ENCODE results near the gene NBPF4.
"Not testable (repeated sequence)": the region's sequence is repeated elsewhere in the genome, so short reads cannot be mapped to it uniquely, and the experiment has no call there.

NBPF4 gene

DNA sequence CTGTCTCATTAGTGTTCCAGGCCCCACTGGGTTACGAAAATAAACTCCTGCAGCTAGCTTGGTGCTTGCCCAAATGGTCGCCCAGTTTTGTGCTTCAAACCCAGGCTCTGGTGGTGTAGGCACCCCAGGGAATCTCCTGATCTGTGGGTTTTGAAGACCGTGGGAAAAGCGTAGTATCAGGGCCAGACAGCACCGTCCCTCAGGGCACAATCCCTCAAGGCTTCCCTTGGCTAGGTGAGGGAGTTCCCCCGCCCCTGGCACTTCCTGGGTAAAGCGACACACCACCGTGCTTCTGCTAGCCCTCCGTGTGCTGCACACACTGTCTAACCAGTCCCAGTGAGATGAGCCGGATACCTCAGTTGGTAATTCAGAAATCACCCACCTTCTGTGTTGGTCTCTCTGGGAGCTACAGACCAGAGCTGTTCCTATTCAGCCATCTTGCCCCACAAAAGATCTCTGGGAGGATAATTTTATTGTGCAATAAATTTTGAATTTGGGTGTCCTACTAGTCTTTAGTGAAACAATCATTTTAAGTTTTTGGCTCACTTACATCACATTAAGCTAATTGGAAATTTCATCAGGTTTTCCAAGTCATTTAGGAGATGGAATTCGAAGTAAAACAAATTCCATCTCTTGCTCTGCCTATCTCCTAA is 34.3 kb downstream of the NBPF4 start:
- DNase-seq, result no peak

DNA sequence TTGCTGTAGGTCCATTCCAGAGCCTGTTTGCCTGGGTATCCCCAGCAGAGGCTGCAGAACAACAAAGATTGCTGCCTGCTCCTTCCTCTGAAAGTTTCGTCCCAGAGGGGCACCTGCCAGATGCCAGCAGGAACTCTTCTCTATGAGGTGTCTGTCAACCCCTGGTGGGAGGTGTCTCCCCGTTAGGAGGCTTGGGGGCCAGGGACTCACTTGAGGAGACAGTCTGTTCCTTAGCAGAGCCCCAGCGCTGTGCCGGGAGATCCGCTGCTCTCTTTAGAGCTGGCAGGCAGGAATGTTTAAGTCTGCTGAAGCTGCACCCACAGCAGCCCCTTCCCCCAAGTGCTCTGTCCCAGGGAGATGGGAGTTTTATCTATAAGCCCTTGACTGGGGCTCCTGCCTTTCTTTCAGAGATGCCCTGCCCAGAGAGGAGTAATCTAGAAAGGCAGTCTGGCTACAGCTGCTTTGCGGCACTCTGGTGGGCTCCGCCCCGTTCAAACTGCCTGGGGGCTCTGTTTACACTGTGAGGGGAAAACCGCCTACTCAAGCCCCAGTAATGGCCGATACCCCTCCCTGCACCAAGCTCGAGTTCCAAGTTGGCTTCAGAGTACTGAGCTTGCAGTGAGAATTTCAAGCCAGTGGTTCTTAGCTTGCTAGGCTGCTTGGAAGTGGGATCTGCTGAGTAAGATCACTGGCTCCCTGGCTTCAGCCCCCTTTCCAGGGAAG is 35.0 kb downstream of the NBPF4 start:
- no peak for DNase-seq

DNA sequence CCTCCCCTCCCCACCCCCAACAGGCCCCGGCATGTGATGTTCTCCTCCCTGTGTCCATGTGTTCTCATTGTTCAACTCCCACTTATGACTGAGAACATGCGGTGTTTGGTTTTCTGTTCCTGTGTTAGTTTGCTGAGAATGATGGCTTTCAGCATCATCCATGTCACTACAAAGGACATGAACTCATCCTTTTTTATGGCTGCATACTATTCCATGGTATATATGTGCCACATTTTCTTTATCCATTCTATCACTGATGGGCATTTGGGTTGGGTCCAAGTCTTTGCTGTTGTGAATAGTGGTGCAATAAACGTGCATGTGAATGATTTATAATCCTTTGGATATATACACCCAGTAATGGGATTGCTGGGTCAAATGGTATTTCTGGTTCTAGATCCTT is 40.3 kb downstream of the NBPF4 start:
- not testable (repeated sequence) for DNase-seq

DNA sequence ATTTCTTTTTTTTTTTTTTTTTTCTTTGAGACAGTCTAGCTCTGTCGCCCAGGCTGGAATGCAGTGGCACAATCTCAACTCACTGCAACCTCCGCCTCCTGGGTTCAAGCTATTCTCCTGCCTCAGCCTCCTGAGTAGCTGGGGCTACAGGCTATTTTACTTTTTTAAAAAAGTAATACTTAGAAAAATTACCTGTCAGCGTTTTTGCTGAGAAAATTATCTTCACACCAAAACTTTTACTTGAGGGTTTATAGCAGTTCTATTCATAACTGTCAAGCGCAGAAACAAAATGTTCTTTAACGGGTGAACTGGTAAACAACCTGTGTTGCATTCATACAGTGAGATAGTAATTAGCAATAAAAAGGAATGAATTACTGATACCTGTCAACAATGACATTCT is 42.2 kb downstream of the NBPF4 start:
- DNase-seq, result no peak

DNA sequence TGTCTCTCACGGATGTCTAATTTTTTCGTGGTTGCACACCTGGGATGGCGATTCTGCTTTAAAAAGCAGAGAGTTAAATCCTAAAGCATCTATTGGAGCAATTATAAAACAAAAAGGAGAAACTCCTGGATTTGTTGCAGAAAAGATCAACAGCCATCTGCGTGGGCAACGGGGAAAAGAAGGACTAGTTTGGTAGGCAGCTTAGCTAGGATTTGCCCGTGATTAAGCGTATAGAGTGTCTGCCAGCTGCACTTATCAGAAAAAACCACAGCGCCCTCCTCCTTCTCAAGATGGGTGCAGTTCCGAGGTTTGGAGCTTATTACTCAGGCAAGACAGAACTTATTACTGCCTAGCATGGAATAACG is 43.2 kb downstream of the NBPF4 start:
- DNase-seq, result peak; percentile 39 to 52

DNA sequence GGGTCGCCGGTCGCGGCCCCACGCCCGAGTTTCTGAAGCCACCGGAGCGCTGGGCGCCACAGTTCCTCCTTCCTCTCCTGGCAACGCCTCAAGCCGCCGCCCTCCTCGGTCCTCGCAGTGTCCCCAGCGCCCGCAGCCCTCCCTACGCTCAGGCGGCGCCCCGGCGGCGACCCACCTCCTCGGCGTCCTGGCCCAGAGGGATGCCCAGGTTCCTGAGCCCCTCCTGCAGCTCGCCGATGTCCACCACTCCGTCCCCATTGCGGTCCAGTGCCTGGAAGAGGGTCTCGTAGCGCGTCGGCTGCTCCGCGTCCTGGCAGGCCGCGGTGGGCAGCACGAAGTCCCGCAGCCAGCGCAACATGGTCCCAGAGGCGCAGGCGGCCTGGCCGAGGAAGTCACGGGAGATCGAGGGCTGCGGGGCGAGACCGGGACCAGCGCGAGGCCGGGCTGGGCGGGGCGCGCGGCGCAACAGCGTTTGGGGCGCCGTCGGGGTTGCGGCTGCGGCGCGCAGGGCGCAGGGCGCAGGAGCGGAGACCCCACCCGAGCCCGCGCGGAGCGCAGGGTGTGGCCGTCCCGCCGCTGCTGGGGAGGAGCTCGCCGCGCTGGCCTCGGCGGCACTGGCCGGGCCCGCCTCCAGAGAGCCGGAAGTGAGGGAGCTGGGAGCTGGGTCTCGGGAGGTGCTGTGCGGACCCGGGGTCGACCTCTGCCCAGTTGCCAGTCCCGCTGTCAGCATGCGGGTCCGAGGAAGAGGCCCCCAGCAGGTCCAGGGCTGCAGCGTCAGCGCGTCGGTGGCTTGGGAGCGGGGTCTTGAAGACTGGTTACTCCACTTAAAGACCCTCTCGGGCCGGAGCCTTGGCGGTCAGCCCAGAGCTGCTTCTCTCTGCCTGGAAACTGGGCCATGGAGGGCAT is 43.8 kb downstream of the NBPF4 start, which contains the start of gene SLC25A24:
TSS of gene SLC25A24 (minus strand) at position 563 of the 906 bp plus-strand sequence. CDS start at position 358, 205 bp downstream.
- peak; percentile 76 to 77 for DNase-seq

DNA sequence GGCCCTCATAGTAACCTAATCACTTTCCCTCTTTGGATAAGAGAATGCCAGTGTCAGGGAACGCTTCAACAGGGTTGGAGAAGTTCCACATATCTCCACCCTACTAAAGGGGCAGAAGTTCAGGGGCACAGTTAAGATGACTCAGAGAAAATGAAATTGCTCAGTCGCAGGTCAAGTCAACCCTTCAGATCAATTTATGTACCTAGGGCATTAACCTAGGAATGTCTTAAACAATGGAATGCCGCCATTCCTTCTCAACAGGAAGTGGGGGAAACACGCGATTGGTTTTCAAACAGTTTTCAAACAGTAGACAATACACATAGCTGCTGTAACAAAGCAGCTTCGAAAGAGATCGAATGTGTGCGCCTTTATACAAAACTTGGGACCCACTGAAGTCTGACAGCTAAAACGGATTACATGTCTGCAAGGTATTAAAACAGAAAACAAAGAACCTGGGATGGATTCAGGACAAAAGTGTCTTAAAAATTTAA is 44.6 kb downstream of the NBPF4 start:
- no peak for DNase-seq

DNA sequence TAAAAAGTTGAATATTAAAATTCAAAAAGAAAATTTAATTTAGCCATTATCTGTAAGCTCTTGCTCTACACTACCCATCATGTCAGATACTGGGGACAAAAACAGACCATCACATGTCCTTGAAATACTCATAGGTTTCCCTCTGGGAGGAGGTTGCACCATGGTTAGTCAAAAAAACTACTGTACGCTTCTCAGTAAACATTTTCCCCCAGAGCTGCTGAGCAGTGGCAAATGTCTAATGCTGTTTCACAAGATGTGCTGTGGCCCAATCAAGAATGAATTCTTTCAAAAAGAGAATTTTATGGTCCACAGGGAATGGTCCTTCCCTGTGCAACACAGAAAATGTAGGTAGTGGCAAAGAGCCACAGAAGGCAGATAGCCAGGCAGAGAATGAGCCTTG is 49.8 kb downstream of the NBPF4 start:
- no peak for DNase-seq

DNA sequence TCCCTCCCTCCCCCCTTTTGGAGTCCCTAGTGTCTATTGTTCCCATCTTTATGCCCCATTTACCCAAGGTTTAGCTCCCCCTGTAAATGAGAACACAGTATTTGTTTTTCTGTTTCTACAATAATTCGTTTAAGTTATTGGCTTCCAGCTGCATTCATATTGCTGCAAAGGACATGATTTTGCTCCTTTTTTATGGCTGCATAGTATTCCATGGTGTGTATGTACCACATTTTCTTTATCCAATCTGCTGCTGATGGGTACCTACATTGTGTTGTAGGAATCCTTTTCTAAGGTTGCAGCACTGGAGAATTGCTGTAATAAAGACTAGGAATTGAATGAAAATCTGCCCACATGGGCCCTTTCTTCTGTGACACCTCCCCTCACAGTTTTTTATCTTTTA is 50.5 kb downstream of the NBPF4 start:
- DNase-seq, result no peak

DNA sequence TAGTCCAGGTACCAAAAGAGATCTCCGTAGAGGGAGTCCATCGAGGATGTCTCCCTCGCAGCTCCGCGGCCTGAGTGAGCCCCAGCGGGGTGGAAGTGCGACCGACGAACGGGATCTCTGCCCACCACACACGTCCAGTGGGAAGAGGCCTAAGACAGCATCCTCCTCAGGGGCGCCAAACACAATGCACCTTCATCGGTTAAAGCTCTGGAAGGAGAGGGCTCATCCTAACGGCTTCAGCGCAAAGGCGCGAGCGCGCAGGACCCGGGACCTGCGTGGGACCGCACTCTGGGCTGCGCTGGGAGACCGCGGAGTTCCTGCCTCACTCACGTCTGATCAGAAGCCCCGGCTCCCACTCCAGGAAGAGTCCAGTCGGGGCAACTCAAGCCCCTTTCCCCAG is 51.3 kb downstream of the NBPF4 start:
- no peak for DNase-seq

DNA sequence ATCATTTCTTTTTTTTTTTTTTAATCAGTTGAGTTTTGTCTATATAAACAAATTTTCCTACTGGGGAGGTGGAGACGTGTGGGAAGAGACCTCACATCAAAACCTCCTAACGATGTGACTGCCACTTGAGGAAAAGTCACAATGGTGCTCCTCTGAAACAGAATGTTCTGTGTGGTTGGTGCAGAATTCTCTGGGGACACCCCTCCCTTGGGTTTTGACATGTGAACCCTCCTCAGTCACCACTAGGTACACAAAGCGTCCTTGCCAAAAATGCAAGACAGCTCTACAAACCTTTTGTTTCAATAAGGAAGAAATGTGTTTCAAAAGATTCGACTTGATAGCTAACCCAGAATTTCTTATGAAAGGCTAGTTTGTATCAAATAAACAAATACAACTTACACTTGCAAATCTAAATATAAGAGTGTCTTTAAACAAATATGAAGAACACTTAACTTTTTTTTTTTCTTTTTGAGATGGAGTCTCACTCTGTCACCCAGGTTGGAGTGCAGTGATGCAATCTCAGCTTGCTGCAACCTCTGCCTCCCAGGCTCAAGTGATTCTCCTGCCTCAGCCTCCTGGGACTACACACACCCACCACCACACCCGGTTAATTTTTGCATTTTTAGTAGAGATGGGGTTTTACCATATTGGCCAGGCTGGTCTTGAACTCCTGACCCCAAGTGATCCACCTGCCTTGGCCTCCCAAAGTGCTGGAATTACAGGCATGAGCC is 53.0 kb downstream of the NBPF4 start:
- DNase-seq, result no peak

DNA sequence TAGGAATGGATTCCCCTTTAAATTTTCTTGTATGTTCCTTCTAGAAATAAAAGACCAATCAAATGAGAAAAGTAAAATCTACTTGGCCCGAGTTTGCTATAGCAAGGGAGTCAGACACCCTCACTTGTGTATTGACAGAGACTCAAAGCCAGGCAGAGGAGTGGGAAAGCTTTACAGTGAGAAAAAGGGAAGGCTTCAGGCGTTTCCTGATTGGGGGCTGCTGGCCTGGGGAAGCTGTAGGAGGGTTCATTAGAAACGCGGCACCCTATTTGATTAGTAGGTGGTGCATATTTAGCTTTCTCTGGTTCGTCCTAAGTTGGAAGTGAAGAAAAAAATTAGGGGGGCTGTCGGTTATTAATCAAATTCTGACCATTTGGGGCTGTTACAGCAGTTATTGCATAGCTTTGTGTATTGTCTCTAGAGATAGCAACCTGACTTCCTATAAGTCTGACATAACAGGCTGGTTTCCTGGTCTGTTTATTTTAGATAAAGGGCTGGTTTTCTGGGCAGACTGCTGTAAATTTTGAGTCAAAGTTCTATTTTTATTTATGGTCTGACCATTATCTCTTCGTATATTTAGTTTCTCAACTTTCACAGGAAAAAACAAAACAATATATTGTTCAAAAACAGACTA is 53.8 kb downstream of the NBPF4 start:
- DNase-seq, result no peak

DNA sequence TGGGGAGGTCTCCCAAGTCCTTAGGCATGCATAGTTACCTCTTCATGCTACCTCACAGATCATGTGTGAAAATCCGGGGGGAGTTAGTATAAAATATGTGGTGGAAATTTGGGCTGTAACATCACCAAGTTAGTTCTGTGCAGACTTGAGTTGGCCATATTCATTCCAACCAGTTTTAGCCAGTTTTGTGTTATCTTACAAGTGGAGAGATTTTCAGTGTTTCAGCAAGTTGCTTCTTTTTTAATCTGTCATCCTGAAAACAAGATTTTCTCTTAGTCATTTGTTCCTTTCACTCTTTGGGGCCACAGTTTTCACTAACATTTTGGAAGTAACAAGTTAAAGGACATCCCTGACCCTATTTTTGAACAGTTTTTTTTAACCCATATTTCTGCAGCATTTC is 55.1 kb downstream of the NBPF4 start:
- no peak for DNase-seq

DNA sequence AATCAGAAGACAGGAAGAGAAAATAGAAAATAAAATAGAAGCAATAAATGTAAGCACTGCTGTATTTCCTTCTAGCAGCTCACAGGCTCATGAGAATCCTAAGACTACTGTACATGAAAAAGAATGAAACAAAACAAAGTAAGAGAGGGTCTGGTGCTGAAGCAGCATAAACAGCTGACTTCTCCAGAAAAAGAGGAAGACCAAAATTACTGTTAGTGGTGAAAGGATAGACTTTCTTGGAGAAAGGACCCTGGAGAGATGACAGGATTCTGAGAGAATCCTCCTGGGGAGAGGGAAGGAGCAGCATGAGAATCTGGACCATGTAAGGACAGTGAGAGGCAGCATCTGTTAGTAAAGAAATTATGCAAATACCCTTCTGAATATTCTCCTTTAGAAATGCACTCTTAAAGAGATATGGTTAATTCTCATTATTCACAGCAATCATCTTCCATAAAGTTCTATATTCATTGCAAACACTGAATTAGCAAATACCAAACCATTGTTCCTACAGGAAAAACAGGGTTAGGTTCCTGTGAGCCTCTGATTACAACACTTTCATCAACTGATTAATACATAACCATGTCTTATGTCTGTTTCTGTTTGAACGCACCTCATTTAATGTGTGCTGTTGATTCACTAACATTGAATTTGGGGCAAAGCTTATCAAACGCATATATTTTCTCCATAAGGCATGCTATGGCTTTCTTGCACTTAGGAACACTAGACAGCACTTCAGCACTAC is 60.7 kb downstream of the NBPF4 start:
- DNase-seq, result no peak

DNA sequence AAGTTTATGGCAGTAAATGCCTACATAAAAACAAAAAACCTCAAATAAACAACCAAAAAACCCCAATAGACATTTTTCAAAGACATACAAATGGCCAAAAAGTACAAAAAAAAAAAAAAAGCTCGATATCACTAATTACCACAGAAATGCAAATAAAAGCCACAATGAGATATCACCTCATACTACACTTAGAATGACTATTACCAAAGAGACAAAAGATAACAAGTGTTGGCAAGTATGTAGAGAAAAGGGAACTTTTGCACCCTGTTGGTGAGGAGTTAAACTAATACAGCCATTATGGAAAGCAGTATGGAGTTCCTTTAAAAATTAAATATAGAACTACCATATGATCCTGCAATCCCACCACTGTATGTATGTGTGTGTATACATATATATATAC is 64.9 kb downstream of the NBPF4 start:
- no peak for DNase-seq
